CD4-positive, alpha-beta T cell treated with Interferon alpha-2 for 1 hour (primary cell): ENCODE results near the gene ZFP69.
"Not testable (repeated sequence)": the region's sequence is repeated elsewhere in the genome, so short reads cannot be mapped to it uniquely, and the experiment has no call there.

Source experiments
- DNase-seq, 2 donors: peaks; one replicate each; pipeline ENCODE4 v3.0.0-alpha.2; 2020 to 2022

Gene ZFP69

GRCh38 chr1:40476924-40477677 lies at the start of gene ZFP69:
TSS of gene ZFP69 (plus strand) at chr1:40477290. CDS start at chr1:40479362, 2,072 bp downstream.
- DNase-seq = peak; percentile 66 to 76

DNA sequence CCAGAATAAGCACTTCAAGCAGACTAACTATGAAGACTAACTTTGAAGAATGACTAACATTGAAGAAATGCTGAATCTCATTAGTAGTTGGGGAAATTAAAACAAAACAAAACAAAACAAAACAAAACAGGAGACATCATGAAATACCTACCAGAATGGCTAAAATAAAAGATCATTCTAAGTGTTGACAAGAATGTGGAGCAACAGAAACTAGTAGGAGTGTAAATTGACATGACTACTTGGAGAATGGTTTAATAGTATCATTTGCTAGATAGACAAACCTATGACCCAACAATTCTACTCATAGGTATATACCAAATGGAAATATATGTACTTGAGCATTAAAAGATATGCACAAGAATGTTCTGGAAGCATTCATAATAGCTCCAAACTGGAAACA lies 45.7 kb upstream of the ZFP69 start:
- no peak for DNase-seq

DNA sequence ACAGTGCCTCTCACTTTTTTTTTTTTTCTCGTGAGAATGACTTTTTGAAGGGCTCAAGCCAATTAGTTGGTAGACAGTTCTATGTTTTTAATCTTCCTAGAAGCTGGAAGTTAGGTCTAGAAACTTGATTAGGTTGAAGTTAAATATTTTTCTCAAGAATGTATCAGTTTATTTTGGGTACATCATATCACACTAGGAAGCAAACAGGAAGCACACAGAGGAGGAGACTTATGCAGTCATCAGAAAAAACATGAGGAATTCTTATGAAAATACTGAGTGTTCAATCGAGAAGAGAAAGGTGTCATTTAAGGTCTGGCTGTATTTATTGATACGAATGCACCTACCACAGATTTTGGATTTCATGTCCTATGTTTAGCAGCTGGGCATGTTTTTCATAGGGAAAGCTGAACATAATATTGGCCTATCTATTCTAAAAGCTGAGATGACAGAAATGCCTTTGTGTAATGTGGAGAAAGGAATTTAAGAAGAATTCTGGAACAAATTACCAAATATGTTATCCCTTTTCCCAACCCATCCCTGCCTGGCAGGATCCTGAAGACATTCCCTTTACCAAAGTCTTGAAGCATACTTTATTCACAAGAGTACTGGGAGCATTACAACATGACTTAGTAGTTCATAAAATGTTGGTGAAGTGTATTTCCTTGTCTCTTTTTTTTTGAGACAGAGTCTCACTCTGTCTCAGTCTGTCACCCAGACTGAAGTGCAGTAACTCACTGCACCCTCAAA lies 44.3 kb upstream of the ZFP69 start:
- no peak for DNase-seq

- no peak for DNase-seq
These were observed 41.6 kb upstream of the ZFP69 start for GRCh38 chr1:40435471-40435870.

- DNase-seq = no peak
These were observed 41.2 kb upstream of the ZFP69 start for GRCh38 chr1:40435876-40436275.

GRCh38 chr1:40438391-40439015 lies 38.6 kb upstream of the ZFP69 start:
- peak in 1 of 2 donors; percentile 49 for DNase-seq

GRCh38 chr1:40439247-40439646 lies 37.8 kb upstream of the ZFP69 start:
- no peak for DNase-seq

GRCh38 chr1:40449684-40450494 lies 27.2 kb upstream of the ZFP69 start, which contains the start of gene ZFP69B:
TSS of gene ZFP69B (plus strand) at chr1:40450476. CDS start at chr1:40450962, 486 bp downstream.
- DNase-seq = peak; percentile 86 to 90

- DNase-seq = peak; percentile 50 to 65
These were observed 26.4 kb upstream of the ZFP69 start for GRCh38 chr1:40450495-40451237.

DNA sequence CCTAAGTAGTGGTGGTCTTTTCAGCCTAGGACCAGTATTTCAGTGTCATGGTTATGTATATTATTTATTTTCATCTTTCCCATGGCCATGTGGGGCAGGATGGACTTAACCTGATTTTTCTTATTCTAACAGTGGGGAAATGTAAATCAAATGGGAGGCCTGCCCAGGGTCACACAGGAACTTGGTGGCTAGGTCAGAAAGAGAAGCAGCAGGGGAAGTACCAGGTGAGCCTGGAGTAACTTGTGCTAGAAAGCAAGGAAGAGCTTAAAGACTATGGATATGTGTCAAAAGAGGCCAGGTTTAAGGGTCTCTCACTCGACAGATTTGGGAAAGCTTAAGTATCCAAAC lies 25.9 kb upstream of the ZFP69 start:
- DNase-seq = no peak

GRCh38 chr1:40454873-40455272 lies 22.2 kb upstream of the ZFP69 start:
- no peak for DNase-seq

GRCh38 chr1:40462956-40463590 lies 14.0 kb upstream of the ZFP69 start:
- no peak for DNase-seq

GRCh38 chr1:40469327-40469726 lies 7.8 kb upstream of the ZFP69 start:
- DNase-seq = no peak

DNA sequence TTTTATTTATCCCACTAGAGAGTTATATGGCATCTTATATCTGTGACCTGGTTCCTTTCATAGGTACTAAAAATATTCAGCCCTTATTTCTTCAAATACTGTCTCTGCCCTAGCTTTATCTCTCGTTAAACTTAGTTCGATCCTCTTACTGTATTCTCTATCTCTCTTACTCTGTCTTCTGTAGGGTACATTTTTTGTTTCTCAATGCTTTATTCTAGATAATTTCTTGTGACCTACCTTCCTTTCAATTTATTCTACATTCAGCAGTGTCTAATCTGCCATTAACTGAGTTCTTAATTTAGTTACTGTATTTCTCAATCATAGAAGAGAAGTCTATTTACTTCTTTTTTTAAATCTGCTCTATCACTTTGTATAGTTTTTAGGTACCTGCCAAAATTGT lies 1.8 kb upstream of the ZFP69 start:
- DNase-seq = no peak

DNA sequence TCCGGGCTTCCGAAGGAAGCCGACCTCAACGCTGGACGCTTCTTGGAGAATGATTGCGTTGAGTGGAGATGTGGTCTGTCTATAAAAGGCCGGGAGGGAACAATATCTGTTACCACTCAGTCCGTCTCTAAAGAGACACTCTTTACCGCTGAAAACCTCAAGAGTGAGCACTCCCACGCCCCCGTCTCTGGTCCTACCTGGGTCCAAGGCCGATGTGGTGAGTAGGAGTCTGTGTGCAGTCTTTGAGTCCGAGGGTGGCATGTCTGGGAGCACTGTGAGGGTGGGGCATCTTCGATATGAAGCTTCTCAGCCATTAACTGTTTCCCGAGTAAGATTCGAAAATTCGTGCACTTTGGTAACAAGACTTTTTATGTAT lies 576 bp downstream of the ZFP69 start:
- peak in 1 of 2 donors; percentile 6 for DNase-seq

DNA sequence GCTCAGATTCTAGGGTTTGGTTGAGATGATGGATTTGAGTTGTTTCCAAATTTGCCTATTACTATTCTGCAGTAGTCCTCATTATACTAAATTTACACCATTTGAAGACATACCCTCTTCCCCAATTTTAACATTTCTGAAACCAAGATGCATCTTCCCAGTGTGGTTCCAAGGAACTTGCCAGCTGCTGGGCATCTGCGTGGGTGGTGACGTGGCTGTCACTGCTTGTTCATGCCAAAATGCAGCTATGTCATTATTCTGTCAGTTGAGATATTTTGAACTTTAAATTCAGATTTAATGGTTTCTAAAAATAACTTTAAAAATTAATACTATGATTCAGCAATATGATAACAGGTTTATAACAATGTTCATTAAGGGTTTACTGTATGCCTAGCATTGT lies 1.2 kb downstream of the ZFP69 start:
- DNase-seq = no peak

GRCh38 chr1:40479156-40479555 lies 2.1 kb downstream of the ZFP69 start:
- DNase-seq = no peak

DNA sequence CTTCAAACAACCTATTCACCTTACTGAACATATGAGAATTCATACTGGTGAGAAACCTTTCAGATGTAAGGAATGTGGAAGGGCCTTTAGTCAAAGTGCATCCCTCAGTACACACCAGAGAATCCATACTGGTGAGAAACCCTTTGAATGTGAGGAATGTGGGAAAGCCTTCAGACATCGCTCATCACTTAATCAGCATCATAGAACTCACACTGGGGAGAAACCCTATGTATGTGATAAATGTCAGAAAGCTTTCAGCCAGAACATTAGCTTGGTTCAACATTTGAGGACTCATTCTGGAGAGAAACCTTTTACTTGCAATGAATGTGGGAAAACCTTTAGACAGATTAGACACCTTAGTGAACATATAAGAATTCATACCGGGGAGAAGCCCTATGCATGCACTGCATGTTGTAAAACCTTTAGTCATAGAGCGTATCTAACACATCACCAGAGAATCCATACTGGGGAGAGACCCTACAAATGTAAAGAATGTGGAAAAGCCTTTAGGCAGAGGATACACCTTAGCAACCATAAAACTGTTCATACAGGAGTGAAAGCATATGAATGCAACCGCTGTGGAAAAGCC lies 18.3 kb downstream of the ZFP69 start:
- no peak for DNase-seq

- DNase-seq = not testable (repeated sequence)
These were observed 25.6 kb downstream of the ZFP69 start for GRCh38 chr1:40502651-40503050.

DNA sequence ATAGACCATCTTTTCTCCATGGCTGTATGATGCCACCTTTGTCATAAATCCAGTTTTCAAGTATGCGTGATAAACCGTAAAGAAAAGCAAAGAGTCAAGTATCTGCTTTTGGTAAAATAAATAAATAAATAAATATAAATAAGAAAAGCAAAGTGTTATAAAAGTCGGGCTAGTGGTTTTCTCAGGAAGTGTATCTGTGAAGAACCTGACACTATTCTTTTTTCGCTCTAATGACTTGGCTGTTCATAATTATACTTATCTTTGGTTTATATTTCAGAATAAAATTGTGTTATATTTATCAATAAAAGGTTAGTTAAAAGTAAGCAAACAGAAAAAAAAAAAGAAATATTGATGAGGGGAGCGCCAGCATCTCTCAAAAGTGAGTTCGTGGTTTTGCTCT lies 30.9 kb downstream of the ZFP69 start:
- DNase-seq = no peak
